GM18907 (cell line): ENCODE data around the gene MPDU1.

Experiments
- ATAC-seq: cut with Tn5 transposase; IDR thresholded peaks from one replicate; pipeline ENCODE4 v1.9.1; 2021; ENCODE audit warnings: mild to moderate bottlenecking, moderate library complexity; ENCODE audit not compliant: unreplicated experiment

The MPDU1 gene

DNA sequence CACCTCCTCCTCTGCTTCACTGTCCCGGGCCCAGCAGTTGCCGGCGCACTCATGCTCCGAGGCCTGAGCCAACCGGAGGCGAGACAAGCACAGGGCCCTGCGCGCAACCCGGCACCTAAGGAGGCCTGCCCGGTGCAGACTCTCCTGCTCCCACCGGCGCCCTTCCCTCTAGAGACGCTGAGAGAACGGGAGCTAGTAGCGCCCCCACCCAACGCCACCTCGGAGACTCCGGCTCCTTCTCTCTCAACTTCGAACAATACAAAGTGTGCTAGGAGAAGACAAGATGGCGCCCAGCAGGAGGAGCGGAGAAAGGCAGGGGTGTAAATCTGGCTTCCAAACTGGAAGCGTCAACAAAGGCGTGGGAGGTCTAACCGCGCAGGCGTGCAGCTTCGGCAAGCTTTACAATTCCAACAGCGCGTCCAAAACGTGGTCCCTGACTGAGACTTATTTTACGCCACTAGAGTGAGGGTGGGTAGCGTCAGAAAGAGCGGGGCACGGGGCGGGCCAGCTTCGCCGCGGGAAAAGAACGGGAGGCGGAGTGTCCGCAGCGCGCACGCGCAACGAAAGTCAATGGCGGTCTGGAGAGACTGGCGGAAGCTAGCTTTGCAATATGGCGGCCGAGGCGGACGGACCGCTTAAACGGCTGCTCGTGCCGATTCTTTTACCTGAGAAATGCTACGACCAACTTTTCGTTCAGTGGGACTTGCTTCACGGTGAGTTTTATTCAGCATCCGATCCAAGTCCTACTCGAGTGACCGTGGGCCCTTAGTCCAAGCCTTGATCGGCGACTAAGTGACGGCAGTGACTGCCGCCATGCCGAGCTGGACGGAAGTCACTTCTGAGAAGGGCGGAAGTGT is at the start of gene MPDU1:
TSS of gene MPDU1 (plus strand) at position 600 of the 857 bp plus-strand sequence. CDS start at position 611, 11 bp downstream.
- ATAC-seq = peak; percentile 68

DNA sequence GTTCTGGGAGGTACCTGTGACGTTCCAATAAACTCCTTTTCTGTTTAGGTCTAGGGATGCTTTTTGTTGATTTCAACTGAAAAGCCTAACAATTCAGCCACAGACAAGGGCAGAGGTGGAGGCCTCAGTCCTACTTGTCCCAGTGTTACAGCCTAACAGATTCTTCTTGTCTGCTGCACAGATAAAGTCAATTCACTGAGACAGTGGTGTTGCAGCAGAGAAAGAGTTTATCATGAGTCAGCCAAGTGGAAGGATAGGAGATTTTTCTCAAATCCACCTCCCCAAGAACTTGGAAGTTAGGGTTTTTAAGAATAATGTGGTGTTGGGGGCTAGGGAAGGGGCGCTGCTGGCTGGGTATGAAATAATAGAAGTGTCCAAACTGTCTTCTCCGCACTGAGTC is 45.6 kb upstream of the MPDU1 start:
- ATAC-seq = no peak

DNA sequence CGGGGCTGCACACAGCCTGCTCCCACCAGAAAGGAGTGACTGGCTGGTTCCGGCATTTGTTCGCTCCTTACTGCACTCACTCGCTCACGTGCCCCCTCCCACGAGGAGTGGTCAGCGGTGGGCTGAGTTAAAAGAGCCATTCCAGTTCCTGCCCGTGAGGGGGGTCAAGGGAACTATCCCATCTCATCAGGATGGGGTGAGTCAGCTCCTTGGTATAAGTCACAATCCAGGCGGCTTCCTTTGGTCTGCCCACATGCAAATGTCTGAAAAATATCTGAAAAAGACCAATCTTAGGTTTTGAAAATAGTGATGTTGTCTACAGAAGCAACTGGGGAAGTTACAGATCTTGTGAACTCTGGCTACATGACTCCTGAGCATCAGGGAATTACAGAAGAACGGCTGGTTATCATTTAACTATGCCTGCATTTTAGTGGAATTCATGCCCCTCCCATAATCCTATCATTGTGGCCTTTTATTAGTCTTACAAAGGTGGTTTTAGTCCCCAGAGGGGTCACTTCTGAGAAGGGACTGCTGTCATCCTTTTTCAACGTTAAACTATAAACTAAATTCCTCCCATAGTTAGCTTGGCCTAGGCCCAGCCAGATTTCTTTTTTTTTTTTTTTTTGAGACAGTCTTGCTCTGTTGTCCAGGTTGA is 44.6 kb upstream of the MPDU1 start:
- no peak for ATAC-seq

DNA sequence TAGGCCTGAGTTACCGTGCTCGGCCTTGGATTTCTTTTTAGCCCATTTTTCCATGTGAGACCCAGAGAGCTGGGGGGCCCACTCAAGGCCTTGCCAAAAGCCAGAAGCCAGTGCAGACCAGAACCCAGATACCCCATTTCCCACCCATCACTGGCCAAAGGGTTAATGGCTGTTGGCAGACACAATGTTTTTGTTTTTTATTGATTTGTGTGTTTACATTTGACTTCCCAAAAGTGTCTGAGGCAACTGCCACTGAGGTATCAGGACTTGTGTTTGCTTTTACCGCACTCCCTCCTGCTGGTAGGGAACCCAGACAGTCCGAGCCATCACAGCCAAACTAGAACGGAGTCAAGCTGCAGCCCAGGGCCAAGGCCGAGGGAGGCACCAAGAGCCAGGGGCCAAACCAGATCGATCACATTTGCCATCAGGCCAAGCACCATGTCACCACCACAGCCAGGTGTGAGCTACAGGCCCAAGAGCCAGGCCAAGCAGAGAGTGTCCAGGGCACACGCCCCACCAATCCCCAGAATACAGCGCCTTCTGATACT is 42.5 kb upstream of the MPDU1 start:
- no peak for ATAC-seq

DNA sequence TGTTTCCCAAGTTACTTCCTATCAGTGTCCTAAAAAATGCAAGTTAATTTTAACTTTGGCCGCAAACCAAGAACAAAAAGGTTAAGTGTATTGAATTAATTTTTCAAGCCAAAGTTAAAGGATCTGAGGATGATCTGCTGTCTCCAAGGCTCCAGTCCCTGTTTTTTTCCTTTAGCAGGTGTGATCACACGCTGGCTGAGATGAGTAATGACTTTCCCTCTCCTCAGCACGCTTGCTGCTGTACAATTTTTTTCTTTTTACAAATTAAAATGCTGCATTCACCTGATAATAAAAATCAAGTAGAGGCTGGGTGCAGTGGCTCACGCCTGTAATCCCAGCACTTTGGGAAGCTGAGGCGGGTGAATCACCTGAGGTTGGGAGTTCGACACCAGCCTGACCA is 38.7 kb upstream of the MPDU1 start:
- ATAC-seq = no peak

DNA sequence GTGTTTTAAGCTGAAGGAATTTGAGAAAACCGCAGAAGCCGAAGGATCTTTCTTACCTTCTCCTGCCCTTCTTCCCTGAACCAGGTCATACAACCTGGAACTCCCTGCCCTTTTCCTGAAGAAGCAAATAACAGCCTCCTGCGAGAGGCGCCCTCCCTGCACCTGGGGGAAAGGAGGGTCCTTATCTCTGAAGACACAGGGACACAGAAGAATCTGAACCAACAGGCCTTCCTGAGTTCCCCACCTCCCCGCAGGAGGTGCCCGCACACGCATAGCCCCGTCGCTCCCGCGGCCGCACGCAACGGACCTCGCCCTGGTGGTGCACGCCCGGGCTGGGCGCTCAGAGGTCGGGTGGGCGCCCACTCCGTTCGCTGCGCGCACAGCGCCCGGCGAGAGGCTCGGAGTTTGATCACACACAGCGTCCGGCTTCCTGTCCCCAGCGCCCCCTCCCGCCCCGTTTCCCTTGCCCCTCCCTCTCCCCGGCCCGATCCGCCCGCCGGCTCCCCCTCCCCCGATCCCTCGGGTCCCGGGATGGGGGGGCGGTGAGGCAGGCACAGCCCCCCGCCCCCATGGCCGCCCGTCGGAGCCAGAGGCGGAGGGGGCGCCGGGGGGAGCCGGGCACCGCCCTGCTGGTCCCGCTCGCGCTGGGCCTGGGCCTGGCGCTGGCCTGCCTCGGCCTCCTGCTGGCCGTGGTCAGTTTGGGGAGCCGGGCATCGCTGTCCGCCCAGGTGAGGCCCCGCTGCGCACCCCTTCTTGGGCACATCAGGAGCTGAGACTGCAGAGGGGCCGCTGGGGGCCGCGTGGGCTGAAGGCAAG is 34.9 kb upstream of the MPDU1 start, which contains the start of gene TNFSF12:
TSS of gene TNFSF12 (plus strand) at position 474 of the 816 bp plus-strand sequence. CDS start at position 570, 96 bp downstream.
- no peak for ATAC-seq

DNA sequence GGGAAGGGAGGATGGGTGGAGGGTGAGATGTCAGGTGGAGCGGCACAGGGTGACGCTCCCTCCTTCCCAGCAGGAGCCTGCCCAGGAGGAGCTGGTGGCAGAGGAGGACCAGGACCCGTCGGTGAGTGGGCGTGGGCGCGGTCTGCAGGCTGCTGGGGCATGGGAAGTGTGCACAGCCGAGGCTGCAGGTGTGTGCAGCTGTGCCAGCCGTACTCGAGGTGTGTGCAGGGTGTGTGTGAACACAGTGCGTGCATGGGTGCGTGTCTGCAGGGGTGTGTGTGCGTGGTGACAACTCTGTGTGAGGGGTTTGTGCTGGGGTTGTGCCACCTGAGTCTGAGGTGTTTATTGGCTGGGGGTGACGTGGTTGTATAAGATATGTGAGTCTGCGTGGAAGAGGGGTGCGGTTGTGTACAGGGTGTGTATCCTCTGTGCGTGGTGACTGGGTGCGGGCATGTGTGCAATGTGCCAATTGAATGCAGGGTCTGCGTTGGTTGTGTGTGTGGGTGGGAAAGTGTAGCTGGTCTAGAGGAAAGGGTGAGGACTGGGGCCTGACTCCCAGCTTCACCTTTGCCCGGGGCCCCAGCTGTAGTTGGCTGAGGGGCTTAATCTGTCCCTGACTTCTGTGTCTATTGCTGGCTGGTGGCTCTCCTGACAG is 34.1 kb upstream of the MPDU1 start:
- ATAC-seq = no peak

DNA sequence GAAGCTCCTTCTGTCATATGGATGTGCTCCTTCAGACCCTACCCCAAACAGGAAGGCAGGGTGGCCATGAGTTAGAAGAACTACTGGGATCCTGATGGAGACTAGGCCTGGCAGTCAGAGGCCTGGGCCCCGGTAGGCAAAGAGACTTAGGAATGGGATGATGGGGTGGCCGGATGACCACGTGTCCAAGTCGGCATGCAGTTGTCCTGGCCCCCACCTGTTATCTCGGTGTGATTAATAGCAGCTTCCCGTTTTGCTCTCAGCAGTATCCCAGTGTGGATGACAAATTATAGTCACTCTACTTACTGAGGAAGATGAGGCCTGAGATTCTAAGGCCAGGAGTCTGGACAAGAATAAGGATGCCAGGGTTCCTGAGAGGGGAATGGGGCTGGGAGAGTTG is 33.3 kb upstream of the MPDU1 start:
- no peak for ATAC-seq

DNA sequence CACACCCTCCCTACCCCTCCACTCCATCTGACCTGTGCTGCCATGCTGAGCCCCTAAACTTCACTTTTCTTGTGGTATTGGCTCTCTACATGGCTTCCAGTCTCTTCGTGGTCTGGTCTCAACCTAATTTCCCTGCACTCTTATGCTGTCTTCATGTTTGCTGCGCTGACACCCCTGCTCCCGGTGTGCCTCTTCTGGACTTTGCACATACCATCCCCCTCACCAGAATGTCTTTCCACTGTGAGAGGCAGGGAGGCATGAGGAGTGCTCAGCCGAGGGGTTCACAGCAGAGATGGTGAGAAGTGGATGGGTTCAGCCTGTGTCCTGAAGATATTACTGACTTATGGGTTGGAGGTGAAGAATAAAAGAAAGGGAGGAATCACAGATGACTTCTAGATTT is 32.3 kb upstream of the MPDU1 start:
- ATAC-seq = no peak

DNA sequence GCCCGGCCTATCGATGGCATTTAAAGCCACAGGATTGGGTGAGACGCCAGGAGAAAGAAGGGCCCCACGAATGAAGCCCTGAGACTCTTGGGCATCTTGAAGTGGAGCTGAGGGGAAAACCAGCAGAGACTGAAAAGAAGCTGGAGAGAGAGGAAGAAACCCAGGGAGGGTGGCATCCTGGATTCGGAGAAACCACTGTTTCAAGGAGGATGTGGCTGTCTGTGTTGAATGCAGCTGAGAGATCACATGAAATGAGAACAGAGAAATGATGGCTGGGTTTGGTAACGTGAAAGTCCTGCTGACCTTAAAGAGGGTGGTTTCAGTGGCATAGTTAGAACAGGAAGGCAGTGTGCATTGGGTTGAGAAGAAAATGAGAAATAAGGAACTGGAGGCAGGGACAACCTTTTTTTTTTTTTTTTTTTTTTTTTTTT is 31.0 kb upstream of the MPDU1 start:
- peak; percentile 66 for ATAC-seq

DNA sequence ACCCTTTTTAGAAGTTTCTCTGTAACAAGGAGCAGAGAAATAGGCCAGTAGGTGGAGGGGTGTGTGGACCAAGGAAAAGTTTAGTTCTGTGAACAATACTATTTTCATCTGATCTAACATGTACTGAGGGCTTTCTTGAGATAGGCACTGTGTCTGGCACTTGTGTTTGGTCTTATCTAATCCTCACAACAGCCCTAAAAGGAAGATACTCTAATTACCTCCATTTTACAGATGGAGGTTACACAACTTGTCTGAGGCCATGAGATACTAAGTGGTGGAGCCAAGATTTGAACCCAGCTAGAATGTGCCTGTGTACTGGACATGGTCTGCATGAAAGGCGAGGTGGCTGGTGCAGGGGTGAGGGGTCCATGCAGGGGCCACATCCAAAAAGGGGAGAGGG is 30.3 kb upstream of the MPDU1 start:
- no peak for ATAC-seq

DNA sequence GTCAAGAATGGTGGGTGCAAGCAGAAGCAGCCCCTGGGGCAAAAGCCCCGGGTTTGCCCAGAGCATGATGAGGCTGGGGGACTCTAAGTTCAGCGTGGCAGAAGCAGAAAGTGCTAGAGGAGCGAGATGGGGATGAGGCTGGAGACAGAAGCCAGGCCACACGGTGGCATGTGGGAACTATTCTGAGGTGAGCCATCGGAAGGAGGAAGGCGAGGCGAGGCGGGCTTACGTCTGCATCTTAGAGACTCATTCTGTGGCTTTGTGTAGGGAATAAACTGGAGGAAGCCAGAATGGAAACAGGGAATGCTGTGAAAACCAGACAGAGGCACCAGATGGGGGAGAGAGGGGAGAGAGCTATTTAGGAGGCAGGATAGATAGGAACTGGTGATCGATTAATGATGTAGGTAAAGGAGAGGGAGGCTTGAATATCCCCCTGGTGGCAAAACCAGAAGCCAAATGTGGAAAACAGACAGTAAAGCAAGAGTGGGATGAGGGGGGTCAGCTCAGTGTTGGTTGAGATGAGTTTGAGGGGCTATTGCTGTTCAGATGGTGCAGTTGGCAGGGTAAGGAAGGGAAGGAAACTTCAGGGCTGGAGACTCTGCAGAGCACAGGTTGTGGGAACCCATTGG is 28.2 kb upstream of the MPDU1 start:
- ATAC-seq = no peak

DNA sequence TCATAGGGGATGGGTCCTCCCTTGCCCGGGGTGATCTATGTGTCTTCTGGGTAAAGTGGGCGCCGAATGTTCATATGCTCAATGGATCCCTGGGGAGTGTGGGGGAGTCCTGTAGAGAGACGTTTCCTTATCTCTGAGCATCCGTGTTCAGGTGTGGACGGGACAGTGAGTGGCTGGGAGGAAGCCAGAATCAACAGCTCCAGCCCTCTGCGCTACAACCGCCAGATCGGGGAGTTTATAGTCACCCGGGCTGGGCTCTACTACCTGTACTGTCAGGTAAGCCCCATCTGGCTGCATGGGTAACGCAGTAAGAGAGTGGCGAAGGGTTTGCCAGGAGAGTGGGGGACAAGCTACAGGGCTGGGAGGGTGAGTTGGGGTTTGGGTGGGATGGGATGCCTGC is 27.0 kb upstream of the MPDU1 start:
- ATAC-seq = no peak

DNA sequence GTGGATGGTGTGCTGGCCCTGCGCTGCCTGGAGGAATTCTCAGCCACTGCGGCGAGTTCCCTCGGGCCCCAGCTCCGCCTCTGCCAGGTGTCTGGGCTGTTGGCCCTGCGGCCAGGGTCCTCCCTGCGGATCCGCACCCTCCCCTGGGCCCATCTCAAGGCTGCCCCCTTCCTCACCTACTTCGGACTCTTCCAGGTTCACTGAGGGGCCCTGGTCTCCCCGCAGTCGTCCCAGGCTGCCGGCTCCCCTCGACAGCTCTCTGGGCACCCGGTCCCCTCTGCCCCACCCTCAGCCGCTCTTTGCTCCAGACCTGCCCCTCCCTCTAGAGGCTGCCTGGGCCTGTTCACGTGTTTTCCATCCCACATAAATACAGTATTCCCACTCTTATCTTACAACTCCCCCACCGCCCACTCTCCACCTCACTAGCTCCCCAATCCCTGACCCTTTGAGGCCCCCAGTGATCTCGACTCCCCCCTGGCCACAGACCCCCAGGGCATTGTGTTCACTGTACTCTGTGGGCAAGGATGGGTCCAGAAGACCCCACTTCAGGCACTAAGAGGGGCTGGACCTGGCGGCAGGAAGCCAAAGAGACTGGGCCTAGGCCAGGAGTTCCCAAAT is 26.4 kb upstream of the MPDU1 start:
- ATAC-seq = no peak

DNA sequence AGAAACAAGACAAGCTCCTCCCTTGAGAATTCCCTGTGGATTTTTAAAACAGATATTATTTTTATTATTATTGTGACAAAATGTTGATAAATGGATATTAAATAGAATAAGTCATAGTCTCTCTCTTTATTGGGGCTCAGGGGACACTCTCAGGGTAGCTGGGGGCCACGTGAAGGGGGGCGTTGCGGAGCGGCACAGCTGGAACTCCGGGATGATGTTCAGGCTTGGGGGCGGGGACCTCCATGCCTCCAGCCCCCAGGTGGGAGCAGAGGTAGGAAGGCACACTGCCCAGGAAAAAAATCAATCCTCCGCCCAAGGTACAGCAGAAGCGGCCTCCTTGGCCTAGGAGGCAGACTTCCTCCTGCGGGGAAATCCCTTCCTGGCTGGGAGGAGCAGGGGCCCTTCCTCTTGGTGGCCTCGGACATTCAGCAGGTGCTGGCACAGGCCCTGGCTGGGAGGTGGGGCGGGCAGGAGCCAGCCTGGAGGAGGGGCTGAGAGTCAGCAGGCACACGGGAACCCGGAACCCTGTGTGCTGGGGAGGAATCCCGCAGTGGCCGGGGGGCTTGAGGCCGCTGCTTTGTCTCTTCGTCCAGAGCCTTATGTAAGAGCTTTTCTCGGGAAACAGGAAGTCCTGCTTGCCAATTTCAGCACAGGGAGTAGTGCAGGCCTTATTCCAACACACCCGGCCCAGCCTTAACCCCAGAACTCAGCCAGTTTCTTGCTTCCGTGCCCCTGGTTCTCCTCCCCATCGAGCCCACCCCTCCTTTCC is 25.7 kb upstream of the MPDU1 start:
- no peak for ATAC-seq

DNA sequence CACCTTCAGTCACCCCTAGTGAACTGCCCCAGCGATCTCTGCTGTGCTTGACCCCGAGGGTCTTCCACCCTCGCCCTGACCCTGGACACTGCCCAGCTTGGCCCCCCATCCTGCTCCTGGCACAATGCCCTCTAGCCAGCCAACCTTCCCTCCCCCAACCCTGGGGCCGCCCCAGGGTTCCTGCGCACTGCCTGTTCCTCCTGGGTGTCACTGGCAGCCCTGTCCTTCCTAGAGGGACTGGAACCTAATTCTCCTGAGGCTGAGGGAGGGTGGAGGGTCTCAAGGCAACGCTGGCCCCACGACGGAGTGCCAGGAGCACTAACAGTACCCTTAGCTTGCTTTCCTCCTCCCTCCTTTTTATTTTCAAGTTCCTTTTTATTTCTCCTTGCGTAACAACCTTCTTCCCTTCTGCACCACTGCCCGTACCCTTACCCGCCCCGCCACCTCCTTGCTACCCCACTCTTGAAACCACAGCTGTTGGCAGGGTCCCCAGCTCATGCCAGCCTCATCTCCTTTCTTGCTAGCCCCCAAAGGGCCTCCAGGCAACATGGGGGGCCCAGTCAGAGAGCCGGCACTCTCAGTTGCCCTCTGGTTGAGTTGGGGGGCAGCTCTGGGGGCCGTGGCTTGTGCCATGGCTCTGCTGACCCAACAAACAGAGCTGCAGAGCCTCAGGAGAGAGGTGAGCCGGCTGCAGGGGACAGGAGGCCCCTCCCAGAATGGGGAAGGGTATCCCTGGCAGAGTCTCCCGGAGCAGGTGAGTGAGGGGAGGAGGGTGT is 24.9 kb upstream of the MPDU1 start, which contains the start of gene TNFSF13:
TSS of gene TNFSF13 (plus strand) at position 207 of the 776 bp plus-strand sequence. CDS start at position 497, 290 bp downstream.
- ATAC-seq = no peak

DNA sequence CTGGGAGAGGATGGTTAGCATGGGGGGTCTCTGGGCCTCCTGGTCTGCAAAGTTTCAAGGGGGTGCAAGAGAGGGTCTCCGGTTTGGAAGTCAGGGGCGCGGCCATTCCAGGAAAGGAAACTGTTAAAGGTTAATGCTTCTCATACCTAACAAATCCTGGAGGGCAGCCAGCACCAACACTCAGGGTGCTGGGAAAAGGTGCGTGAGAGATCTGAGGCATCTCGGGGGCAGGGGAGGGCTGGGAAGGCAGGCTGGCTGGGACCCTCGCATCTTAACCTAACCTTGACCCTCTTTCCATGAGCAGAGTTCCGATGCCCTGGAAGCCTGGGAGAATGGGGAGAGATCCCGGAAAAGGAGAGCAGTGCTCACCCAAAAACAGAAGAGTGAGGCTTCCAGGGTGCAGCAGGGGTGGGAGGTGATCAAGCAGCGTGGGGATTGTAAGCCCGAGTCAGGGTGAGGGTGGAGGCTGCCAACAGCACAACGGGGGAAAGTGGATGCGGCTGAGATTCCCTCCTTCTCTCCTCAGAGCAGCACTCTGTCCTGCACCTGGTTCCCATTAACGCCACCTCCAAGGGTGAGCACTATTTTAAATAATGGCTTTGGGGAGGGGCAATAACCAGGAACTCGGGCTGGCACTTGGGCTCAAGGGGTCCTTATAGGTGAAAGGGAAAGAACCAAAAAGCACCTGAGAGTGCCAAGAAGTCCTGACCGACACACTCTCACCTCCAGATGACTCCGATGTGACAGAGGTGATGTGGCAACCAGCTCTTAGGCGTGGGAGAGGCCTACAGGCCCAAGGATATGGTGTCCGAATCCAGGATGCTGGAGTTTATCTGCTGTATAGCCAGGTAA is 24.1 kb upstream of the MPDU1 start:
- no peak for ATAC-seq
